Heart right ventricle (tissue), 16 donors: ENCODE results near the gene COMT. TPM values are rescaled to one million over a fixed set of nuclear protein-coding genes. Genes with fewer than 3 reads are reported as not detected.
"Not testable (repeated sequence)": the region's sequence is repeated elsewhere in the genome, so short reads cannot be mapped to it uniquely, and the experiment has no call there.

Experiments used
- ATAC-seq, 8 donors: fragments of 200-7000 bp; cut with Tn5 transposase; one replicate each; pipeline ENCODE4 v1.9.1; 2020; ENCODE audit warnings: mild to moderate bottlenecking in 8 of 8, moderate library complexity in 8 of 8, moderate number of reproducible peaks in 1 of 8
- DNase-seq, 2 donors: peaks; one replicate each; pipeline ENCODE4 v3.0.0-alpha.2; 2020
- H3K27ac ChIP-seq, 10 donors: fragments of 200-600 bp; sonication (generic) in 2 of 10; one replicate each; pipeline versions ENCODE4 v1.5.0 to v1.8.0; 2020 to 2022; ENCODE audit warnings: mild to moderate bottlenecking in 3 of 10
- H3K27me3 ChIP-seq, 7 donors: fragments of 200-600 bp; one replicate each; pipeline ENCODE4 v1.8.0; 2021 to 2022; ENCODE audit warnings: mild to moderate bottlenecking in 2 of 7
- H3K36me3 ChIP-seq, 9 donors: fragments of 200-600 bp; sonication (generic) in 1 of 9; one replicate each; pipeline versions ENCODE4 v1.5.0 to v1.8.0; 2020 to 2022; ENCODE audit warnings: mild to moderate bottlenecking in 2 of 9
- H3K4me1 ChIP-seq, 9 donors: fragments of 200-600 bp; sonication (generic) in 1 of 9; one replicate each; pipeline versions ENCODE4 v1.5.0 to v1.8.0; 2020 to 2022; ENCODE audit warnings: mild to moderate bottlenecking in 4 of 9
- H3K4me3 ChIP-seq, 10 donors: fragments of 200-600 bp; sonication (generic) in 2 of 10; one replicate each; pipeline versions ENCODE4 v1.5.0 to v1.8.0; 2020 to 2022; ENCODE audit warnings: mild to moderate bottlenecking in 7 of 10, moderate library complexity in 2 of 10
- H3K9me3 ChIP-seq, 11 donors: fragments of 200-600 bp in 10 of 11; sonication (generic) in 2 of 11; one replicate each; pipeline versions ENCODE4 v1.5.0 to v1.8.0; 2013 to 2022; ENCODE audit warnings: mild to moderate bottlenecking in 2 of 11, control low read depth in 1 of 11, moderate library complexity in 1 of 11
- CTCF ChIP-seq, 9 donors: fragments of 200-600 bp; sonication (generic) in 2 of 9; IDR thresholded peaks; one replicate each; pipeline versions ENCODE4 v1.5.0 to v1.8.0; 2021 to 2022; ENCODE audit warnings: antibody characterized with exemption in 9 of 9, mild to moderate bottlenecking in 5 of 9, moderate library complexity in 1 of 9
- WGBS, 2 donors: extraction: QIAGEN DNeasy Blood & Tissue Kit; methylation state at CpG; one replicate each; pipeline ENCODE4 v1.1.7; 2013; ENCODE audit warnings: inconsistent platforms in 1 of 2; 5-methylcytosine and 5-hydroxymethylcytosine counted together
- intact Hi-C, 10 donors: fragments of 100-400 bp; cut with DNase I; formaldehyde crosslinking; loops; one replicate each; pipeline versions ENCODE4 v1.11.1 to v1.14.2; 2022
- polyA plus RNA-seq, 2 donors: library from polyadenylated mRNA; stranded (reverse); fragments of 200-250 nt; gene quantifications; one replicate each; pipeline ENCODE4 v1.2.3, GENCODE V29; 2013
- total RNA-seq, 10 donors: library from RNA; stranded (reverse); fragmentation: NEBNext Ultra II Directional in 3 of 10; extraction: Animal tissue kit (Norgen Biotek cat#: 25700) in 3 of 10; gene quantifications; one replicate each; pipeline versions ENCODE4 v1.2.1 to v1.2.4, GENCODE V29; 2021 to 2023
- donor health status: Arrhythmogenic right ventricular cardiomyopathy.
- donor health status: ischemic (EF 13 %, LVEDD 7.1; RV severe dilation, severe dysfunction).
- donor health status: healthy with polysubstance abuse.
- donor health status: DM: no; HTN: yes; CAD: no.
- donor health status: DM: no; HTN: no; CAD: no.
- donor health status: ischemic (EF 25% LVEDD 6.9; RV normal size, moderate dysfunction).
- donor health status: ischemic (EF 25% LVEDD 5.7; RV mildly dilated, moderate dysfunction).
- donor health status: healthy.
- donor health status: DM: yes; HTN: yes; CAD: no.
- donor health status: Ischemic cardiomyopathy.
- donor health status: ischemic (EF 35%, LVEDD 5.7; RV mildly dilated, moderate dysfunction).
- donor health status: nonischemic (EF 11% LVEDD 7.7; RV severe dilation, severe dysfunction).
- donor health status: DM: yes; HTN: yes; CAD: no.
- donor health status: PGD.
- donor health status: ischemic (EF 29% LVEDD 5.4; RV normal size, mild dysfunction).
- donor health status: nonischemic (EF 23%, LVEDD 6.1; RV moderate dilation, normal function).

Gene COMT
- total and polyA plus RNA-seq, 12 donors, result 42.9 to 273 (median 101) TPM

GRCh38 chr22:19932367-19933206, 9.0 kb upstream of the COMT start:
- Histone ChIP-seq H3K27ac (no peak overlapping the region), H3K9me3 (peaks cover 0 to 15% (median 0%) of the 10 kb centered on the region in 11 donors), H3K36me3 (peaks cover 0 to 24% (median 0%) of the 10 kb centered on the region in 9 donors), H3K4me3 (no peak overlapping the region), H3K27me3 (no peaks in the 10 kb centered on the region), H3K4me1 (peaks cover 0 to 13% (median 0%) of the 10 kb centered on the region in 9 donors)
- WGBS, 2 donors, result 70% methylated on average over 12 of the region's 12 CpGs
- intact Hi-C loops, result no loop called here
- DNase-seq (no peak), ATAC-seq (peak; percentile 17 to 80 (median 43))
- no peak for TF ChIP-seq CTCF (IDR thresholded peaks at IDR 0.05)

GRCh38 chr22:19933341-19934241, 8.0 kb upstream of the COMT start:
- H3K4me3 ChIP-seq, result no peak overlapping the region
- H3K36me3 ChIP-seq, result peaks cover 0 to 25% (median 0%) of the 10 kb centered on the region in 9 donors
- DNase-seq, result no peak
- WGBS, 2 donors, result 84 to 87% methylated on average over 9 of the region's 9 CpGs
- H3K27me3 ChIP-seq, result no peaks in the 10 kb centered on the region
- ATAC-seq, result peak in 1 of 8 donors; percentile 24
- peaks cover 0 to 23% (median 0%) of the 10 kb centered on the region in 9 donors for H3K4me1 ChIP-seq
- peaks cover 0 to 15% (median 0%) of the 10 kb centered on the region in 11 donors for H3K9me3 ChIP-seq
- H3K27ac ChIP-seq, result no peak overlapping the region
- TF ChIP-seq CTCF (IDR thresholded peaks at IDR 0.05), result no peak
- intact Hi-C loops, result no loop called here

- H3K4me3 ChIP-seq, ATAC-seq, H3K27ac ChIP-seq, H3K27me3 ChIP-seq, DNase-seq, intact Hi-C loops: not testable (repeated sequence)
- WGBS, 2 donors, result 93% methylated on average over 11 of the region's 11 CpGs
- Histone ChIP-seq H3K9me3 (peaks cover 0 to 15% (median 0%) of the 10 kb centered on the region in 11 donors), H3K4me1 (peaks cover 0 to 30% (median 0%) of the 10 kb centered on the region in 9 donors), H3K36me3 (peaks cover 0 to 21% (median 0%) of the 10 kb centered on the region in 9 donors)
These were observed 6.4 kb upstream of the COMT start for GRCh38 chr22:19935123-19935718.

- H3K27me3 ChIP-seq, result no peaks in the 10 kb centered on the region
- DNase-seq (no peak), ATAC-seq (no peak)
- H3K4me1 ChIP-seq, result peaks cover 4 to 40% (median 9%) of the 10 kb centered on the region in 9 donors
- WGBS, 2 donors, result 75 to 85% methylated on average over 7 of the region's 7 CpGs
- H3K36me3 ChIP-seq, result peaks cover 0 to 11% (median 0%) of the 10 kb centered on the region in 9 donors
- no peak for TF ChIP-seq CTCF (IDR thresholded peaks at IDR 0.05)
- peaks cover 0 to 15% (median 0%) of the 10 kb centered on the region in 11 donors for H3K9me3 ChIP-seq
- no peak overlapping the region for H3K4me3 ChIP-seq
- no peak overlapping the region for H3K27ac ChIP-seq
- intact Hi-C loops, result no loop called here
These were observed 5.1 kb upstream of the COMT start for GRCh38 chr22:19936513-19936912.
